Activated CD4-positive, alpha-beta T cell treated with anti-CD3 and anti-CD28 coated beads for 36 hours (primary cell): Measurements from ENCODE around the gene MYOD1. TPM values are rescaled to one million over a fixed set of nuclear protein-coding genes. Genes with fewer than 3 reads are reported as not detected.

ENCODE experiments used
- ATAC-seq: fragments of 200-7000 bp; cut with Tn5 transposase; one replicate; pipeline ENCODE4 v1.10.0; 2021; ENCODE audit warnings: mild to moderate bottlenecking, moderate library complexity
- CTCF ChIA-PET: fragments of 350-600 bp; sonication (Branson Sonifier 250); formaldehyde crosslinking; loops from one replicate; lab custom pipeline; 2021; ENCODE audit warnings: antibody characterized with exemption; lab: Charles Lee
- POLR2A ChIA-PET: fragments of 350-600 bp; sonication (Branson Sonifier 250); formaldehyde crosslinking; loops from one replicate; lab custom pipeline; 2021; ENCODE audit warnings: antibody characterized with exemption, inconsistent platforms; lab: Charles Lee
- DNase-seq: peaks from one replicate; pipeline ENCODE4 v3.0.0-alpha.2; 2020
- H3K27ac Mint-ChIP-seq: one replicate; pipeline ENCODE4 v1.8.0; 2021; ENCODE audit warnings: mixed read lengths
- H3K27me3 Mint-ChIP-seq: one replicate; pipeline ENCODE4 v1.8.0; 2021; ENCODE audit warnings: mixed read lengths
- H3K36me3 Mint-ChIP-seq: one replicate; pipeline ENCODE4 v1.8.0; 2021; ENCODE audit warnings: low read depth, mixed read lengths
- H3K4me1 Mint-ChIP-seq: one replicate; pipeline ENCODE4 v1.8.0; 2021; ENCODE audit warnings: mixed read lengths
- H3K4me3 Mint-ChIP-seq: one replicate; pipeline ENCODE4 v1.8.0; 2021; ENCODE audit warnings: mild to moderate bottlenecking, moderate library complexity, mixed read lengths
- H3K9me3 Mint-ChIP-seq: one replicate; pipeline ENCODE4 v1.8.0; 2021; ENCODE audit warnings: low read depth, mixed read lengths
- intact Hi-C, 2 experiments: fragments of 100-400 bp; cut with DNase I in 1 of 2; cut with micrococcal nuclease in 1 of 2; formaldehyde crosslinking; loops; one replicate each; pipeline versions ENCODE4 v1.14.2 to v1.15.1; 2022 to 2024; cut with DNase I, micrococcal nuclease
- total RNA-seq, 2 experiments: library from RNA; stranded (reverse); gene quantifications; one replicate each; pipeline ENCODE4 v1.2.3, GENCODE V29; 2021

The MYOD1 gene
- total RNA-seq, 2 experiments from 2014 or later: not detected

- Mint-ChIP-seq H3K27me3 (peaks cover 41% of the 10 kb centered on the region), H3K36me3 (no peaks in the 10 kb centered on the region)
- CTCF ChIA-PET: no interaction called here
These were observed 25.8 kb upstream of the MYOD1 start for GRCh38 chr11:17693531-17693930.

GRCh38 chr11:17694494-17695110 is 24.8 kb upstream of the MYOD1 start:
- intact Hi-C loops: no loop called here
- ATAC-seq (no peak), DNase-seq (no peak)
- Mint-ChIP-seq H3K4me1 (no peaks in the 10 kb centered on the region), H3K9me3 (no peaks in the 10 kb centered on the region), H3K27me3 (peaks cover 41% of the 10 kb centered on the region), H3K27ac (no peak overlapping the region), H3K4me3 (no peak overlapping the region), H3K36me3 (no peaks in the 10 kb centered on the region)
- ChIA-PET CTCF (no interaction called here), POLR2A (no interaction called here)

More at GRCh38 chr11:17693531-17693930, 25.8 kb upstream of the MYOD1 start:
- no peaks in the 10 kb centered on the region for H3K4me1 Mint-ChIP-seq
- H3K27ac Mint-ChIP-seq: no peak overlapping the region
- H3K9me3 Mint-ChIP-seq: no peaks in the 10 kb centered on the region
- ATAC-seq (no peak), DNase-seq (no peak)
- H3K4me3 Mint-ChIP-seq: no peak overlapping the region
- intact Hi-C loops: no loop called here
- POLR2A ChIA-PET: no interaction called here

GRCh38 chr11:17695454-17696441 is 23.6 kb upstream of the MYOD1 start:
- Mint-ChIP-seq H3K4me1 (no peaks in the 10 kb centered on the region), H3K4me3 (no peak overlapping the region), H3K27me3 (peaks cover 41% of the 10 kb centered on the region), H3K27ac (no peak overlapping the region), H3K9me3 (no peaks in the 10 kb centered on the region), H3K36me3 (no peaks in the 10 kb centered on the region)
- ChIA-PET CTCF (no interaction called here), POLR2A (no interaction called here)
- ATAC-seq (no peak), DNase-seq (no peak)
- intact Hi-C loops: no loop called here

GRCh38 chr11:17696741-17697140 is 22.6 kb upstream of the MYOD1 start:
- peaks cover 40% of the 10 kb centered on the region for H3K27me3 Mint-ChIP-seq

GRCh38 chr11:17697175-17697949 is 22.0 kb upstream of the MYOD1 start:
- no peaks in the 10 kb centered on the region for H3K36me3 Mint-ChIP-seq
- intact Hi-C loops: no loop called here
- H3K4me1 Mint-ChIP-seq: no peaks in the 10 kb centered on the region
- ChIA-PET POLR2A (no interaction called here), CTCF (interaction anchor here (0.9 kb wide), 1 partner anchor 283 kb away, joined by 3 read pairs; no protein-coding TSS in a partner anchor)
- peaks cover 38% of the 10 kb centered on the region for H3K27me3 Mint-ChIP-seq
- no peaks in the 10 kb centered on the region for H3K9me3 Mint-ChIP-seq
- H3K27ac Mint-ChIP-seq: no peak overlapping the region
- ATAC-seq (no peak), DNase-seq (no peak)
- H3K4me3 Mint-ChIP-seq: no peak overlapping the region

More at GRCh38 chr11:17696741-17697140, 22.6 kb upstream of the MYOD1 start:
- no peaks in the 10 kb centered on the region for H3K9me3 Mint-ChIP-seq
- POLR2A ChIA-PET: no interaction called here
- intact Hi-C loops: no loop called here
- no peak for ATAC-seq
- no peaks in the 10 kb centered on the region for H3K4me1 Mint-ChIP-seq
- no peak overlapping the region for H3K27ac Mint-ChIP-seq
- CTCF ChIA-PET: no interaction called here
- H3K36me3 Mint-ChIP-seq: no peaks in the 10 kb centered on the region
- H3K4me3 Mint-ChIP-seq: no peak overlapping the region
- DNase-seq: no peak

- ATAC-seq (no peak), DNase-seq (no peak)
- Mint-ChIP-seq H3K4me1 (no peaks in the 10 kb centered on the region), H3K36me3 (no peaks in the 10 kb centered on the region), H3K27me3 (peaks cover 26% of the 10 kb centered on the region), H3K27ac (no peak overlapping the region), H3K4me3 (no peak overlapping the region), H3K9me3 (peaks cover 3% of the 10 kb centered on the region)
- POLR2A ChIA-PET: no interaction called here
- CTCF ChIA-PET: no interaction called here
- intact Hi-C loops: no loop called here
These were observed 19.9 kb upstream of the MYOD1 start for GRCh38 chr11:17699147-17700114.

GRCh38 chr11:17700991-17701390 is 18.4 kb upstream of the MYOD1 start:
- Mint-ChIP-seq H3K27me3 (peaks cover 20% of the 10 kb centered on the region), H3K9me3 (peaks cover 3% of the 10 kb centered on the region), H3K4me3 (no peak overlapping the region), H3K4me1 (no peaks in the 10 kb centered on the region), H3K36me3 (no peaks in the 10 kb centered on the region), H3K27ac (no peak overlapping the region)
- POLR2A ChIA-PET: no interaction called here
- ATAC-seq (no peak), DNase-seq (no peak)
- intact Hi-C loops: no loop called here
- CTCF ChIA-PET: no interaction called here

- no peaks in the 10 kb centered on the region for H3K4me1 Mint-ChIP-seq
These were observed 16.5 kb upstream of the MYOD1 start for GRCh38 chr11:17702876-17703275.

GRCh38 chr11:17703951-17704350 is 15.4 kb upstream of the MYOD1 start:
- H3K9me3 Mint-ChIP-seq: peaks cover 3% of the 10 kb centered on the region
- no peaks in the 10 kb centered on the region for H3K4me1 Mint-ChIP-seq
- ATAC-seq (peak; percentile 58), DNase-seq (no peak)
- CTCF ChIA-PET: interaction anchor here (0.7 kb wide), 1 partner anchor 299 kb away, joined by 3 read pairs; no protein-coding TSS in a partner anchor
- intact Hi-C loops: no loop called here
- H3K36me3 Mint-ChIP-seq: no peaks in the 10 kb centered on the region
- no peak overlapping the region for H3K27ac Mint-ChIP-seq
- POLR2A ChIA-PET: no interaction called here
- no peak overlapping the region for H3K4me3 Mint-ChIP-seq
- H3K27me3 Mint-ChIP-seq: peaks cover 8% of the 10 kb centered on the region

More at GRCh38 chr11:17702876-17703275, 16.5 kb upstream of the MYOD1 start:
- Mint-ChIP-seq H3K9me3 (peaks cover 3% of the 10 kb centered on the region), H3K27ac (no peak overlapping the region), H3K27me3 (peaks cover 7% of the 10 kb centered on the region), H3K36me3 (no peaks in the 10 kb centered on the region), H3K4me3 (no peak overlapping the region)
- ChIA-PET CTCF (no interaction called here), POLR2A (no interaction called here)
- no peak for ATAC-seq
- intact Hi-C loops: no loop called here
- DNase-seq: no peak

GRCh38 chr11:17707830-17708229 is 11.5 kb upstream of the MYOD1 start:
- no peak overlapping the region for H3K4me3 Mint-ChIP-seq
- no peak for DNase-seq
- peaks cover 3% of the 10 kb centered on the region for H3K9me3 Mint-ChIP-seq
- H3K4me1 Mint-ChIP-seq: no peaks in the 10 kb centered on the region
- H3K27me3 Mint-ChIP-seq: peaks cover 7% of the 10 kb centered on the region
- ATAC-seq: no peak
- POLR2A ChIA-PET: no interaction called here
- CTCF ChIA-PET: interaction anchor here (1.0 kb wide), 2 partner anchors 23 to 52 kb away, joined by 3 to 6 read pairs; no protein-coding TSS in a partner anchor
- H3K36me3 Mint-ChIP-seq: no peaks in the 10 kb centered on the region
- no peak overlapping the region for H3K27ac Mint-ChIP-seq
- intact Hi-C loops: no loop called here
